Left lobe of liver (tissue), 2 donors: ENCODE measurements around the gene ATE1. TPM values are rescaled to one million over a fixed set of nuclear protein-coding genes. Genes with fewer than 3 reads are reported as not detected.
"Not testable (repeated sequence)": the region's sequence is repeated elsewhere in the genome, so short reads cannot be mapped to it uniquely, and the experiment has no call there.

Experiments used
- ATAC-seq: fragments of 200-7000 bp; cut with Tn5 transposase; one replicate; pipeline ENCODE4 v1.9.1; 2020; ENCODE audit warnings: mild to moderate bottlenecking, moderate library complexity
- DNase-seq: peaks from one replicate; pipeline ENCODE4 v3.0.0-alpha.2; 2020; ENCODE audit warnings: low spot score
- total RNA-seq: library from RNA; stranded (reverse); gene quantifications from one replicate; pipeline ENCODE4 v1.2.1, GENCODE V29; 2021
- donor health status: DM: no; HTN: no; CAD: no; lungs with moderate emphysema.
- donor health status: DM: no; HTN: yes; CAD: no.

ATE1 gene
- total RNA-seq, 1 donor from 2014 or later, result 20.1 TPM

DNA sequence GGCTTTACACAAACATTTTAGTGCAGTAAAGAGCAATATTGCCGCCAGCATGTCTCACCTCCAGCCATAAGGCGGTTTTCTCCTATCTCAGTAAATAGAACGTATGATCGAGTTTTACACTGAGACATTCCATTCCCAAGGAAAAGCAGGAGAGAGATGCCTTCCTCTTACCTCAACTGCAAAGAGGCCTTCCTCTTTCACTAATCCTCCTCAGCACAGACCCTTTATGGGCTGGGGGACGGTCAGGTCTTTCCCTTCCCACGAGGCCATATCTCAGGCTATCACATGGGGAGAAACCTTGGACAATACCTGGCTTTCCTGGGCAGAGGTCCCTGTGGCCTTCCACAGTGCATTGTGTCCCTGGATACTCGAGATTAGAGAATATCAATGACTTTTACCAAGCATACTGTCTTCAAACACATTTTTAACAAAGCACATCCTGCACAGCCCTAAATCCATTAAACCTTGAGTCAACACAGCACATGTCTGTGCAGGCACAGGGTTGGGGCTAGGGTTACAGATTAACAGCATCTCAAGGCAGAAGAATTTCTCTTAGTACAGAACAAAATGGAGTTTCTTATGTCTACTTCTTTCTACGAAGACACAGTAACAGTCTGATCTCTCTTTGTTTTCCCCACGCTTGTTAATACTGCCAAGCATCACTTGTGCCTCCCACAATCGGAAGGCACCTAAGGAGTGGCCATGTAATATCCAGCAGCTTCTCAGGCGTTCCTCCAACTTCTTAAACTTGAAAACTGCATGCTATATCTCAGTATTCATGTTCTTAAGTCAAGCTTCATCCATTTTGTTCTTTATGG, 2.6 kb upstream of the ATE1 start:
- not testable (repeated sequence) for ATAC-seq, DNase-seq

DNA sequence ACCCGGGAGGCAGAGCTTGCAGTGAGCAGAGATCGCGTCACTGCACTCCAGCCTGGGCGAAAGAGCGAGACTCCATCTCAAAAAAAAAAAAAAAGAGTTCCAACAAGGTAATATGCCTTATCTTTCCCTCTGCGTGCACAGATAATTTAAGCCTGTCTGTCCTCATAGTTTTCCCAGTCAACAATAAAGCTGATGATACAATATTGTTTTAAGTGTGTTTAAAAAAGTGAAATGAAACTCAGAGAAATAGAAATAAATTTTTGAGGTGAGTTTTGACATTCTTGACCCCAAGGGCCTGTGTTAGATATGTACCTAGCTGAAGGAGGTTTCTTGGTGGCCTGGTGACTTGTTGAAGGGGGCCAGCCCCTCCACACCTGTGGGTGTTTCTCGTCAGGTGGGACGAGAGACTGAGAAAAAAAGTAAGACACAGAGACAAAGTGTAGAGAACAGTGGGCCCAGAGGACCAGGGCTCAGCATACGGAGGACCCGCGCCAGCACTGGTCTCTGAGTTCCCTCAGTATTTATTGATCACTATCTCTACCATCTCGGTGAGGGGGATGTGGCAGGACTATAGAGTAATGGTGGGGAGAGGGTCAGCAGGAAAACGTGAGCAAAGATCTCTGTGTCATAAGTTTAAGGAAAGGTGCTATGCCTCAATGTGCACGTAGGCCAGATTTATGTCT, 1.9 kb upstream of the ATE1 start:
- not testable (repeated sequence) for ATAC-seq, DNase-seq

DNA sequence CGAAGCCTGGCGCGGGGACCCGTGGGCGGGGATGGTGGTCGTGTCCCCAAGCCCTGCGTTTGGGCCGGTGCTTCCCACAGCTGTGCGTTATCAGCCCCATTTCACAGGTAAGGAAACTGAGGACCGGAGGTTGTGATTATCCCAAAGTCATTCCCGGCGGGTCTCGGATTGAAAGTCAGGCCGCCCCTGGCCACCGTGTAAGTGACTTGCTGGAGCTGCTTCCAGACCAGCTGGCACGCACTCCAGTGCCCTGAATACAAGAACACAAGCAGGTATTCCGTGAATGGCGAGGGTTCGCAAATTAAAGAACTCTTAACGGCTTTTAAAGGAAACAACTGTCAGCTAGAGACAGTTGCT, 675 bp upstream of the ATE1 start:
- DNase-seq, result peak; percentile 57
- peak; percentile 53 for ATAC-seq

DNA sequence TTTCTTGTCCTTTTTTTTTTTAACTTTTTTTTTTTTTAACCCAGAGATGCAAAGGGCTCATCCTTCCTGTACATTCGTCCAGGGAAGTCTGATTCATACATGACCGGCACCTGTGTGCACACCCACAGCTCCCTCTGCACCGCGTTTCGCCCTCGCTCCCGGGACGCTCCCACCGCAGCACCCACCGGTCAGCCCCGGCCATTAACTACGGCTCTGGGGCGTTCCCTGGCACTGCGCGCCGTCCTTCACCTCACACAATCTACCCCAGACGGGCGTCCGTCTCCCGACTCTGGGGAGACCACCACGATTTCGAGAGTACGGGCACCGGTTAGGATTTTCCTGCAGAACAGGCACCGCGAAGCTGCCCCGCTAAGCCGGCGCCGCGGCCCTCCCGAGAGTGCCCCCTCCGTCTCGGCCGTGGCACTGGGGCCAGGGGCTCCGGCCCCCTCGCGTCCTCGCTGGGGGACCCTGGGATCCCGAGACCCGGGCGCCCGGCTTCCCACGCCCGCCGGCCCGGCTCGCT, 452 bp downstream of the ATE1 start:
- ATAC-seq (peak; percentile 67), DNase-seq (peak; percentile 72)

DNA sequence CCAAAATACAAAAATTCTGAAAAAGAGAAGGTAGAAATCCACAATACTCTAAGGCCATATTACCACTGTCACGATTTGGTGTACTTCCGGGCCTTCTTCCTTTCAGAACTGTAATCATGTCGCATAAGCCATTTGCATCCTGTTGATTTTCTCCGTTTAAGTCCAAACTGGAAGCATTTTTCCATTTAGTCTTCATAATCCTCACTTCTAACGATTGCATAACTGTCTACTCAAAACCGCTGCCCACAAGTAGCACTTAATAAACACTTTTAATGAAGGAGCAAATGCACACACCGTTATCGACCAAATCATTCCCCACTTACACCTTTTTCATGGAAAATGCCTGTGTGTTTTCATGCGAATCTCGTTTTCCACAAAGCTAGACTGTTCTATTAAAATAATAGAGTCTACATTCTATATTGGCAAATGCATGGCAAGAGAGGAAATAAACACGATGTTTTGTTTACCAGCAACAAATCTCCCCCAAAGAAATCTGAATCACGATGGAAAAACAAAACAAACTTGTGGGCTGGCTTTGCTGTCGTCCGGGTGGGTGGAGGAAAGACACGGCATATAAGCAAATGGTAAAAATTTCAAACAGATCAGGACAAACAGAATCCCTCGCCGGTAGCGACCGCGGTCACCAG, 1.0 kb downstream of the ATE1 start:
- no peak for DNase-seq
- ATAC-seq, result peak; percentile 2

DNA sequence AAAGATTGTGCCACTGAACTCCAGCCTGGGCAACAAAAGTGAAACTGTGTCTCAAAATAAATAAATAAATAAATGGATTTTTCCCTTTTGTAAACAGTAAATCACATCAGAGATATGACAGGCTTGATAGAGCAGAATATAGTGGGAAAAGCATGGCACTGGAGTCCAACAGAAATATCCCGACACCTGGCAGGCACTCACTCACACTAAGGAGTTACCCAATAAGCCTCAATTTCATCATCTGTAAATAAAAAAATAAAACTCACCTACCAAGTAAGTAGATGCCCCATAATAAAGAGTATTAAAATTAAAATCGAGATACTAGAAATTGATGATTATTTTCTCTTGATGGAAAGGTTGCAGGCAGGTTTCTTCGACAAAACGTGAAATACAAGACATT, 1.7 kb downstream of the ATE1 start:
- ATAC-seq, result peak; percentile 3

DNA sequence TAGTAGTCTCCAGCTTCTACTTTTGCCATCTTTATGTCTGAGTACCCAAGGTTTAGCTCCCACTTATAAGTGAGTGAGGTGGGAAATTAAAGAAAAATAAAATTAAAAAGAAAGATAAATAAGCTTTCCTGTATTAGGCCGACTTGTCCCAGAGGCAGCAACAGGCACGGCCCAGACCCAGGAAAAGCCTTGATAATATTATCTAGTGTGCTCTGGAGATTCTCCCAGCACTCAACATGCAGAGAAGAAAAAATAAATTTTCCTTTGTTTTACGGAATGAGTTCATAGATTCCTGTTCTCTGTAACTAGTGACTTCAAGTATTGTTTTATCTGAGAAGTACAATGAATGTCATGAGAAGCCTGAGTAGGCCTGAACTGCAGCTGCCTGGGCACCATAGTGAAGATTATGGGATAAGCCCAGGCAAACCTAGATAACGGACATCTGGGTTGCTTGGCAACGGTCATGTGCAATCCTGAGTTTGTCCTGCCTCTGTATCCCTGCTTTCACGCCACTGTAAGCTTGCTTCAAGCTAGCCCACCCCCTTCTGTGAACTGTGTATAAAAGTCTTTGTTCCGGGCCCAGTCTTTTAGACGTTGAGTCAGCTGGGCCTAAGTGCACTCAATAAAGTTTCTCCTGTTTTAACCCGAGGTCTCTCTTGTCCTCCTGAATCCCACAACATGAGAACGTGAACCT, 6.4 kb downstream of the ATE1 start:
- no peak for DNase-seq

More for the DNA sequence above, 1.7 kb downstream of the ATE1 start:
- DNase-seq, result no peak

DNA sequence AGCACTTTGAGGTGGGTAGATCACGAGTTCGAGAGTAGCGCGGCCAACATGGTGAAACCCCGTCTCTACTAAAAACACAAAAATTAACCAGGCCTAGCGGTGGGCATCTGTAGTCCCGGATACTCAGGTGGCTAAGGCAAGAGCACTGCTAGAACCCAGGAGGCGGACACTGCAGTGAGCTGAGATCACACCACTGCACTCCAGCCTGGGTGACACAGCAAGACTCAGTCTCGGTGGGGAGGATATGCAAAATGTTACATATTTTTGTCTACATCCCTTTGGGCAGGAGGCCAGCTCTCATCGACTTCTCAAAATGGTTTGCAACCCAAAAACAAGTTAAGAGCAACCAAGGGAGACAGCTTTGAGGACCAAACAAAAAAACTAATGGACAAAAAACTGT, 8.2 kb downstream of the ATE1 start:
- DNase-seq (no peak), ATAC-seq (no peak)

More for the DNA sequence above, 6.4 kb downstream of the ATE1 start:
- ATAC-seq, result no peak

DNA sequence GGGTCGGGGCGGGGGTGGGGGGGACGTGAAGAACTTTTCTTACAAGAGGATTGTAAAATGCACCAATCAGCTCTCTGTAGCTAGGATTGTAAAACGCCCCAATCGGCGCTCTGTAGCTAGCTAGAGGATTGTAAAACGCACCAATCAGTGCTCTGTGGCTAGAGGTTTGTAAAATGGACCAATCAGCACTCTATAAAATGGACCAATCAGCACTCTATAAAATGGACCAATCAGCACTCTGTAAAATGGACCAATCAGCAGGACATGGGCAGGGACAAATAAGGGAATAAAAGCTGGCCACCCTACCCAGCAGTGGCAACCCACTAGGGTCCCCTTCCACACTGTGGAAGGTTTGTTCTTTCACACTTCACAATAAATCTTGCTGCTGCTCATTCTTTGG, 9.0 kb downstream of the ATE1 start:
- DNase-seq, ATAC-seq: not testable (repeated sequence)

DNA sequence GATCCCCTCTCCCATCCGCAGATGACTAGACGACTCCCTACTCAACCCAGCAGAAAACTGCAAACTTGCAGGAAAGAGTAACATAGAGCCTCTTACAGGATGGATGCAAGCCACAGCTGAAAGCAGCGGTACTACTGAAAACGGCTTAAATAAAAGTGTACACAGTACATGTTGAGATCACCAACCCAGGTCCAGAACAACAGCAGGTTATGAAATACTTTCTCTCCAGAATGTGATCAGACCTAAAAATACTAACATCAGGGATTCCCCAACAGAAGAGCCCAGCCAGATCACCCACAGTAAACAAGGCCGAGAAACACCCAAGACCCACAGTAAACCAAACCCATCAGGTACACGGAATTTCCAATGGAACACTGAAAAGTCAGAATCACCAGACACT, 13.2 kb downstream of the ATE1 start:
- ATAC-seq, result peak; percentile 76
- DNase-seq, result no peak

DNA sequence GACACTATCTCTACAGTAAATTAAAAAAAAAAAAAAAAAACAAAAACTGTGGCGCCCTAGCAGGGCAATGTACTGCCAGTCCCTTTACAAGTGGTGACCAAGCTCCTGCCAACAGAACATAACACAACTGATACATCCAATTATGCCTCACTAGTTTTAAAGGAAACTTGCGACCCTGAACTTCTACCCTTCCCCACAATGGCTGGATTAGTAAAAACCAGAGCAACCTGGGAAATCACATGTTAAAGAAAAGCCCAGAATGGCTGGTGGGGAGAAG, 16.5 kb downstream of the ATE1 start:
- no peak for DNase-seq
- no peak for ATAC-seq

DNA sequence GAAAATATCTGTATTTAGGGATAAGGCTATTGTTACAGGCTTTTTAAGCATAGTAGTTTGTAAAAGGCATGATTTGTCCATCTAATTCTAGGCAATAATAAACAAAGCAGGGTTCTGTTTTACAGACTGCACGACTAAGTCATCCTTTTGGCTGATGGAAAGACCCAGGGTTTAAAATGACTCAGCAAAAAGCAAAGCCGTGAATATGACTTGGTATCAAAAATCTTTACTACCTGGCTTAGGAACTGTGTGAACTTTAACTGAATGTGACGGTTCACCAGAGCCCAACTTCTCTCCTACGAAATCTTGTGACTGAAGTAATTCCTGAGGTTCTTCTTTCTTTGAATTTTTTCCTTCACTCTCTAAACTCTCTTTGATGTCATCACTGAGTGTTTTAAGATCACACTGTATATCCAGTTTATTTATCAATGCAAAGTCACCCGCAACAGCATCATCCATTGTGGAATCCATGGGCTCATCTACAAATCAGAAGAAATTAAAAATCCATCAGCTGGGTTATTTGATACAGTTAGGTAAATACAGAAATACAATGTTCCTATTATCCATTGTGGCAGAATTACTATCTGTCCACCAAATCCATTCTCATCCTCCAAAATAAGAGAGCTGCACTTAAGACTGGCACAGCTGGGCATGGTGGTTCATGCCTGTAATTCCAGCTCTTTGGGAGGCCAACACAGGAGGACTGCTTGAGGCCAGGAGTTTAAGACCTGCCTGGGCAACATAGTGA, 17.0 kb downstream of the ATE1 start:
- DNase-seq (no peak), ATAC-seq (peak; percentile 73)

DNA sequence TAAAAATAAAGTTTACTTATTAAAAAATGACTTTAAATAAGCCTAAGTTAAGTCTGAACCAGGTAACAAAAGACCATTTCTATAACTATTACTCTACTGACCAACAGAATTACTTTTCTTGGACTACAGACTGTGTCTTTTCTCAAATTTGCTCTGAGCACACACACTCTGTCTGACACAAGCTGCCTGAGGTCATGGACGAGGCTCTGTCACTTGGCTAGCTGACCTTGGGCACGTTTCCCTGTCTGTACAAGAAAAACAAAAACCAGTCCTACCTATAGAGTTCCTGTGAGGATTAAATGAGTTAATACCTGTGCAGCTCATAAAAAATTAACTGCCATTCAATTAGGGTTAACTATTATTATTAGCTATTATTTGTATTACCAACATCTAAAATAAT, 22.9 kb downstream of the ATE1 start:
- ATAC-seq (peak; percentile 82), DNase-seq (peak; percentile 51)

DNA sequence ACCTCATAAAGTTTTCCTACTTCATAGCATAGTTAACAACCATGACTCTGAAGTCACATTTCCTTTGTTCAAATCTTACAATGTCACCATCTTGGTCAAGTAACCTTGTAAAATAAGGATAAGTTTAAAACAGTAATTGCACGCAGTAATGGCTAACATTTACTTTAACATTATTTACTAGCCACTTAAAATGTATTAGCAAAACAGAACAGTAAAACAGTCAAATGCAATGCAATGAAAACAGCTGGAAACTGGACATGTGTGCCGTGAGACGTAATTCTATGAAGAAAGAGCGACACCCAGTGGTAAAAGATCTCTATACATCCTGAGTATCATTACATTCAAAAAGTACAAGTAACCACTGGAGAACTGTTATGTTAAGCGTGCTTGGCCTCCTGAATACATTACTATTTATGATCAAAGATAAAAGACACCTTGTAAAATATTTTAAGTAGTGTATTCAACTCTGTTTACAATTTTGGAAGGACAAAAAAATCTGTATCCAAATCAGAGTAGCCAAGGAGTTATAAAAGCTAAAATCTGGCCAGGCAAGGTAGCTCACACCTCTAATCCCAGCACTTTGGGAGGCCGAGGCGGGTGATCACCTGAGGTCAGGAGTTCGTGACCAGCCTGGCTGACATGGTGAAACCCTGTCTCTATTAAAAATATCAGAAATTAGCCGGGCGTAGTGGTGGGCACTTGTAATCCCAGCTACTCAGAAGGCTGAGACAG, 27.2 kb downstream of the ATE1 start:
- DNase-seq, result no peak
- ATAC-seq, result peak; percentile 88

DNA sequence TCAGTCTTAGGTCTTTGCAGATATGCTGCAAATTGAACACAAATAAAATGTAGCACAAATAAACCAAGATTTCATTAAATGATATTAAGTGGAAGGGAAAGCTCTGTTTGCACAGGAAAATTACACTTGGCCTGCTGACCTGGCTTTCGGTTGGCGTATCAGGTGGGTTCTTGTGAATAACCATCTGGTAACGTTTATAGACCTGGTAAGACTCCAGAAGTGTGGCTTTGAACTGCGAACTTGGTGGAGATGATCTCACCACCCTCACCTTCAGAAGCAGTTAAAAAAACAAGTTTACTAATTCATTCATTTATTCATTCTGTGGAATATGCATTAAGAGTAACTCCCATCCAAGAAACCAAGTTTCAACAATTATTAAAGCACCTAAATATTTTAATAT, 28.1 kb downstream of the ATE1 start:
- ATAC-seq, result no peak
- DNase-seq, result no peak

DNA sequence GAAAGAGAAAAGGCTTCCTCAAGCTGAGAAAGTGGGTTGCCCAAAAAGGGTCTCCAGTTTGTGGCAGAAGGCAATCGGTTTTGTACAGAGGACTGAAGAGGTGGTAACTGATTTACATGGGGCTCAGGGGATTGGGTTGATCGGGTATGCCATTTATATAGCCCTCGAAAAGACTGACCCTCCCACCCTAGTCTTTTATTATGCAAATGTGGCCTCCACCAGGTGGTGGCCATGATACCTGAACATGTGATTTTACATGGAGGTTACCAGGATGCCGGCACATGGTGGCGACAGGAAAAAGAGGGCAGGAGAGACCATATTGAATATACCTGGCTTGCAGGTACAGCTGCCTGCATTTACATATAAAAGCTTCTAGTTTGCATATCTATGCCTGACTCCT, 36.7 kb downstream of the ATE1 start:
- ATAC-seq, result no peak

DNA sequence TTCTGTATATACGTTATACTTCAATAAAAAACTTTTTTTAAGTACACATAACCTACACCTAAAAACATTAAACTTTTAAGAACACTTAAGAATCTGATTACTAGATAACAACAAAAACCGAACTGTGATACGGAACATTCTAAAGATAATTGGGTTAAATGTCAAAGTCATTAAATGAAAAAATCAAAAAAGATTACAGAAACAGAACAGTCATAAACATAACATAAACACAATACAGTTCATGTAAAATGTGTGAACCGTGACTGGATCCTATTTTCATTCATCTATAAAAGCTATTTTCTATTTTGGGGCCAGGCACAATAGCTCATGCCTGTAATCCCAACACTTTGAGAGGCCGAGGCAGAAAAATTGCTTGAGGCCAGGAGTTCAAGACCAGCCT, 38.6 kb downstream of the ATE1 start:
- ATAC-seq (no peak), DNase-seq (no peak)

More for the DNA sequence above, 36.7 kb downstream of the ATE1 start:
- DNase-seq, result no peak

DNA sequence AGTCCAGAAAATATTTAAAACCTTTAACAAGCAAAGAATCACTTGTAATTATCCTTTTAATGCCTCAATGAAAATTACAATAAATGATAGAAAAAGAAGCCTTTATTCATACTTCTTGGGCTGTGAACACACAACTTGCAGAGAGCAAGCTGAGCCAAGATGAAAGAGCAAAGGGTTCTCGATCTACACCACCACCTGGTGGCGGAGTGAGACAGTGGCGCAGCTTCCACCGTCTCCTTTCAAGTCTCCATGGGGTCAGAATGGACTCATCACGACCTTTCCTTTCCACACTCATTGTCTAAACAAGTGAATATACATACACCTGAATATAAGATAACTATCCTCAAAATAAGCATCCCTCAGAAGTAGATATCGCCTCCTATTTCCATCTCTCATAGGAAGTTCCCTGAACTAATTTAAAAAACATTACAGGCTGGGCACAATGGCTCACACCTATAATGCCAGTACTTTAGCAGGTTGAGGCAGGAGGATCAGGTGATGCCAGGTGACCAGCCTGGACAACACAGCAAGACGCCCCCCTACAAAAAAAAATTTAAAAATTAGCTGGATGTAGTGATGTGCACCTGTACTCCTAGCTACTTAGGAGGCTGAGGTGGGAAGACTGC, 40.7 kb downstream of the ATE1 start:
- ATAC-seq, result peak; percentile 99
- DNase-seq, result peak; percentile 62

DNA sequence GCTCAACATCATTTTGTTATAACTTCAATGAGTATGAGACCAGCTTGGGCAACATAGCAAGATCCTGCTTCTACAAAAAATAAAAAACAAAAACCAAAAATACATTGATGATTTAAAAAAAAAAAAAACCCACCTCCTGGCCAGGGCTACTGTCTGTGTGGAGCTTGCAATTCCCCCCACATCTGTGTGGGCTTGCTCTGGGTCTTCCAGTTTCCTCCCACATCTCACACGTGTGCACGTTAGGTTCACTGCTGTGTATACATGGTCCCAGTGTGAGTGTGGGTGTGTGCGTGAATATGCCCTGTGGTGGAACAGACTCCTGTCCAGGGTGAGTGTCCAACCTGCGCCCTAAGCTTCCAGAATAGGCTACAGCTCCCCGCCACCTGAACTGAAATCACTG, 41.6 kb downstream of the ATE1 start:
- ATAC-seq, result no peak
- DNase-seq, result no peak
